Dendritic cell treated with granulocyte-macrophage colony-stimulating factor and Interleukin-4, amounts not matched to agents 40 ng/mL and 50 ng/mL, for 4 days (primary cell): Measurements from ENCODE around the gene ACTR3C.

Experiments used
- H3K27ac Mint-ChIP-seq: one replicate; pipeline ENCODE4 v1.8.0; 2022; ENCODE audit warnings: mild to moderate bottlenecking, mixed read lengths
- H3K27me3 Mint-ChIP-seq: one replicate; pipeline ENCODE4 v1.8.0; 2022; ENCODE audit warnings: mild to moderate bottlenecking, mixed read lengths
- H3K36me3 Mint-ChIP-seq: one replicate; pipeline ENCODE4 v1.8.0; 2022; ENCODE audit warnings: low read depth, mixed read lengths
- H3K4me1 Mint-ChIP-seq: one replicate; pipeline ENCODE4 v1.8.0; 2022; ENCODE audit warnings: low read depth, mixed read lengths
- H3K4me3 Mint-ChIP-seq: one replicate; pipeline ENCODE4 v1.8.0; 2022; ENCODE audit warnings: mild to moderate bottlenecking, moderate library complexity, mixed read lengths
- H3K9me3 Mint-ChIP-seq: one replicate; pipeline ENCODE4 v1.8.0; 2022; ENCODE audit warnings: mixed read lengths
- intact Hi-C: fragments of 100-400 bp; cut with micrococcal nuclease; formaldehyde crosslinking; loops from one replicate; pipeline ENCODE4 v1.15.0; 2022

ACTR3C gene

GRCh38 chr7:150363872-150364271, 40.5 kb upstream of the ACTR3C start:
- Mint-ChIP-seq H3K27ac (peak overlapping the region; percentile 85), H3K4me3 (no peak overlapping the region), H3K4me1 (peaks cover 52% of the 10 kb centered on the region), H3K9me3 (no peaks in the 10 kb centered on the region), H3K27me3 (peaks cover 8% of the 10 kb centered on the region), H3K36me3 (peaks cover 3% of the 10 kb centered on the region)
- intact Hi-C loops, result loop anchor here (2.0 kb wide), 1 partner anchor 17 kb away; no protein-coding TSS in a partner anchor

DNA sequence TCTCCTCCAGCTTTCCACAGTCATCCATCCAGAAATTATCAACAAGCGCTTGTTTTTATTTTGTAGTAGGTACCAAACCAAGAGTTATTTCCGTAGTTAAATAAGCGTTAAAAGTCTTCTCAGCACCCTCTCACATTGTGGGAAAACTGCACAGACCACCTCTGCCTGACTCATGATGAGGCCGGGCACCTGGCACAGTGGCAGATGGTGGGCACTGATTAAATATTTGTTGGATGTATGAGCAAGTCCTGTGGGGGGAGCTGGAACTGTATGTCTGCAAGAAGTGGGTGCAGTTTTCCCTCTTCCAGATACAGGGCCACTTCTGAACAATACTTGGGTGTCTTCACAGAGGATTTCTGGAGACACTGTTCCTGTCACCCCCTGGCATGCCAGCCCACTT, 40.0 kb upstream of the ACTR3C start:
- Mint-ChIP-seq H3K27me3 (peaks cover 8% of the 10 kb centered on the region), H3K4me1 (peaks cover 52% of the 10 kb centered on the region), H3K9me3 (no peaks in the 10 kb centered on the region), H3K27ac (peak overlapping the region; percentile 85), H3K36me3 (no peaks in the 10 kb centered on the region), H3K4me3 (no peak overlapping the region)
- intact Hi-C loops, result no loop called here

DNA sequence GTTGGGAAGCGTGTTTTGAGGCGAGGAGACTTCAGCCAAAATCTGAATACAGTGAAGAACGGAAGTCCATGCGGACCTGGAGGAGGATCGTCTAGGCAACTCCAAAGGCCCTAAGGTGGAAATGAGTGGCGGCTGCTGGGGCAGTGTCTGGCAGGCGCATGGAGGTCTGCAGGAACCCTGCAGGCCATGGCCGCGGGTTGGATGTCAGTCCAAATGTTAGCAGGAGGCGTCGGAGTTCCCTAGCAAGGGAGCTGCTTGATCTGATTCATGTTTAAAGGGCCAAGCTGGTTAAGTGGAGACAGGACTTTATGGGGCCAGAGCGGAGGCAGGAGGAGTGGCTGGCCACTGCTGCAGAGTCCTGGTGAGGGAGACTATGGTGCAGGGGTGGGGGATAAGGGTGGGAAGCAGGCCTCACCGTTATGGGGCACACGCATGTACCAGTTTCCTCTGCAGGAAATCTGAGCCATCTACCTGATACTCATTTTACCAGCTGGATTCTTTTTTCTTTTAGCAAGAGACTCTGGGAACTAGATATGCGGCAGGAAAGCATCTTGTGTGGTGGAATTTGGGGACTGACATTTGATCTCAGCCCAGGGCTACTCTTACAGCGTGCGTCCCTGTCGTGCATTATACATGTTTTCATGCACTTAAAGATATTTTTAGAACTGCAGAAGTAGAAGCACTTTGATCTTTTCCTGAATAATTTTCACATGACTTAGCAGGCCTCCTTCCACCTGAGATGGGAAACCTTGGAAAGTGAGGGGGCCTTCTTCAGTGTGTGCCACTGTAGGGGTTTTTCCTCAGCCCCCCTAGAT, 38.7 kb upstream of the ACTR3C start:
- H3K9me3 Mint-ChIP-seq, result no peaks in the 10 kb centered on the region
- intact Hi-C loops, result no loop called here
- peaks cover 8% of the 10 kb centered on the region for H3K27me3 Mint-ChIP-seq
- peak overlapping the region; percentile 85 for H3K27ac Mint-ChIP-seq
- no peaks in the 10 kb centered on the region for H3K36me3 Mint-ChIP-seq
- H3K4me1 Mint-ChIP-seq, result peaks cover 62% of the 10 kb centered on the region
- H3K4me3 Mint-ChIP-seq, result no peak overlapping the region

DNA sequence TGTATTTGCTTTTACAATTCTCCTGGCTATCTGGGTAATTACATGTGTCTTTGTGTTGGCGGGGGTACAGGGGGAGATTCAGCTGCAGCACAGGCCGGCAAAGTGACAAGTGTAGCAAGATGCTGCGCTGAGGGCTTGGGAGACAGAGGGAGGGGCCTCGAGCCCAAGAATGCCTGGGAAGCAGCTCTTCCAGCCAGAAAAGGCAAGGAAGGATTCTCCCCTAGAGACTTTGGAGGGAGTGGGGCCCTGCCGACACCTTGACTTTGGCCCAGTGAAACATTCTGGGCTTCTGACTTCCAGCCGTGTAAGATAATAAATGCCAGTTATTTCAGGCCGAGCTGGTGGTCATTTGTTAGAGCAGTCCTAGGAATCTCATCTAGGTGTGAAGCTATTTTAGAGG, 38.1 kb upstream of the ACTR3C start:
- Mint-ChIP-seq H3K27me3 (peaks cover 8% of the 10 kb centered on the region), H3K4me3 (no peak overlapping the region), H3K36me3 (no peaks in the 10 kb centered on the region), H3K4me1 (peaks cover 61% of the 10 kb centered on the region), H3K27ac (peak overlapping the region; percentile 14), H3K9me3 (no peaks in the 10 kb centered on the region)
- intact Hi-C loops, result no loop called here

GRCh38 chr7:150360363-150361058, 37.2 kb upstream of the ACTR3C start:
- Mint-ChIP-seq H3K4me3 (no peak overlapping the region), H3K27ac (peak overlapping the region; percentile 64), H3K9me3 (no peaks in the 10 kb centered on the region), H3K4me1 (peaks cover 52% of the 10 kb centered on the region), H3K36me3 (no peaks in the 10 kb centered on the region), H3K27me3 (peaks cover 8% of the 10 kb centered on the region)
- intact Hi-C loops, result no loop called here

DNA sequence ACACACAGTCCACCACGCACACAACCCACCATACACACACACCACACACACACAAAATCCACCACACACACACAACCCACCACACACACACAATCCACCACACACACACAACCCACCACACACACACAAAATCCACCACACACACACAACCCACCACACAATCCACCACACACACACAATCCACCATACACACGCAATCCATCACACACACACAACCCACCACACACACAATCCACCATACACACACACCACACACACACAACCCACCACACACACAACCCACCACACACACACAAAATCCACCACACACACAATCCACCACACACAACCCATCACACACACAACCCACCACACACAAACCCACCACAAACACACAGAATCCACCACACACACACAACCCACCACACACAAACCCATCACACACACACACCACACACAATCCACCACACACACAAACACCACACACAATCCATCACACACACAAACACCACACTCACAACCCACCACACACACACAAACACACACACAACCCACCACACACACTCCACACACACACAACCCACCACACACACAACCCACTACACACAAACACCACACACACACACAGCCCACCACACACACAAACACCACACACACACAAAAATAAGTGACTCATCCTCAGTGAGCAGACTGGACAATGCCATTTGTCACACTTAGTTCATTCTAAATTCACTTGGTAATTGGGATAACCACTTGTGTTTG, 36.4 kb upstream of the ACTR3C start:
- no peak overlapping the region for H3K4me3 Mint-ChIP-seq
- H3K9me3 Mint-ChIP-seq, result no peaks in the 10 kb centered on the region
- H3K4me1 Mint-ChIP-seq, result peaks cover 46% of the 10 kb centered on the region
- intact Hi-C loops, result no loop called here
- H3K27ac Mint-ChIP-seq, result peak overlapping the region; percentile 64
- H3K27me3 Mint-ChIP-seq, result peaks cover 8% of the 10 kb centered on the region
- no peaks in the 10 kb centered on the region for H3K36me3 Mint-ChIP-seq

DNA sequence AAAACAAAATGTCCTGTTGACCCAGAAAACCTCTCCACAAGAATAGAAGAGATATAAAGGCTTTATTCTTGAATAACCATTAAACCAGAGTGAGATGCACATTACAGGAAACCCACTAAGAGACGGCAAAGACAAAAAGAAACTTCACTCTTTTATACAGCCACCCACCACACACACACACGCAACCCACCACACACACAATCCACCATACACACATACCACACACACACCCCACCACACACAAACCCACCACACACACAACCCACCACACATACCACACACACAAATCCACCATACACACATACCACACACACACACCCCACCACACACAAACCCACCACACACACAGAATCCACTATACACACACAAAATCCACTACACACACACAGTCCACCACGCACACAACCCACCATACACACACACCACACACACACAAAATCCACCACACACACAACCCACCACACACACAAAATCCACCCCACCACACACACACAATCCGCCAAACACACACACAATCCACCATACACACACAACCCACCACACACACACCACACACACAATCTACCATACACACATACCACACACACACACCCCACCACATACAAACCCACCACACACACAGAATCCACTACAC, 35.8 kb upstream of the ACTR3C start:
- intact Hi-C loops, result no loop called here
- Mint-ChIP-seq H3K4me1 (peaks cover 44% of the 10 kb centered on the region), H3K27ac (peak overlapping the region; percentile 64), H3K4me3 (no peak overlapping the region), H3K27me3 (peaks cover 8% of the 10 kb centered on the region), H3K9me3 (no peaks in the 10 kb centered on the region), H3K36me3 (no peaks in the 10 kb centered on the region)

GRCh38 chr7:150358433-150358832, 35.1 kb upstream of the ACTR3C start:
- Mint-ChIP-seq H3K9me3 (no peaks in the 10 kb centered on the region), H3K36me3 (no peaks in the 10 kb centered on the region), H3K4me1 (peaks cover 37% of the 10 kb centered on the region), H3K27me3 (peaks cover 8% of the 10 kb centered on the region), H3K27ac (no peak overlapping the region), H3K4me3 (no peak overlapping the region)
- intact Hi-C loops, result no loop called here

GRCh38 chr7:150357771-150358427, 34.6 kb upstream of the ACTR3C start:
- H3K9me3 Mint-ChIP-seq, result no peaks in the 10 kb centered on the region
- H3K27ac Mint-ChIP-seq, result no peak overlapping the region
- peaks cover 8% of the 10 kb centered on the region for H3K27me3 Mint-ChIP-seq
- H3K36me3 Mint-ChIP-seq, result no peaks in the 10 kb centered on the region
- intact Hi-C loops, result loop anchor here (2.0 kb wide), 1 partner anchor 31 kb away; no protein-coding TSS in a partner anchor
- H3K4me1 Mint-ChIP-seq, result peaks cover 32% of the 10 kb centered on the region
- H3K4me3 Mint-ChIP-seq, result no peak overlapping the region

DNA sequence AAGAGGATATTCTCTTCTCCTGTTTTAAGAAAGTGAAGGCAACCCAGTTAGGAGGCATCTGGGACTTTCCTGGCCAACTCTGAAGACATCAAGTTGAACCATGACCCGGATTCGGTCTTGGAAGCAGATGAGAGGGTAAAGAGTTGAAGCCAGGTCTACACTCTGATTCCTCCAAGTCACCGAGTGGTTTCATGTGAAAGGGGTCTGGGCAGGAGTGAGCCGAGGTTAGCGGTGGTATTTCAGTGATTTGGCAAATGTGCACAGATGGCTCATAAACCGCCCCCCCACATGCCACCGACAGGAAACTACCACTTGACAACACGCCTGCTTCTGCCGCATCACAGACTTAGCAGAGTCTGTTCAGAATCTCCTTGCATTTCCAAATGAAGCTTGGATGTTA, 33.9 kb upstream of the ACTR3C start:
- Mint-ChIP-seq H3K36me3 (no peaks in the 10 kb centered on the region), H3K4me3 (no peak overlapping the region), H3K4me1 (peaks cover 25% of the 10 kb centered on the region), H3K9me3 (no peaks in the 10 kb centered on the region), H3K27me3 (peaks cover 7% of the 10 kb centered on the region), H3K27ac (peak overlapping the region; percentile 37)
- intact Hi-C loops, result loop anchor here (2.0 kb wide), 1 partner anchor 32 kb away; no protein-coding TSS in a partner anchor

GRCh38 chr7:150356265-150356897, 33.0 kb upstream of the ACTR3C start:
- Mint-ChIP-seq H3K36me3 (no peaks in the 10 kb centered on the region), H3K27ac (no peak overlapping the region), H3K27me3 (peaks cover 1% of the 10 kb centered on the region), H3K4me1 (peaks cover 20% of the 10 kb centered on the region), H3K9me3 (no peaks in the 10 kb centered on the region), H3K4me3 (no peak overlapping the region)
- intact Hi-C loops, result loop anchor here (1.0 to 2.0 kb wide), 2 partner anchors 32 to 65 kb away; no protein-coding TSS in a partner anchor

DNA sequence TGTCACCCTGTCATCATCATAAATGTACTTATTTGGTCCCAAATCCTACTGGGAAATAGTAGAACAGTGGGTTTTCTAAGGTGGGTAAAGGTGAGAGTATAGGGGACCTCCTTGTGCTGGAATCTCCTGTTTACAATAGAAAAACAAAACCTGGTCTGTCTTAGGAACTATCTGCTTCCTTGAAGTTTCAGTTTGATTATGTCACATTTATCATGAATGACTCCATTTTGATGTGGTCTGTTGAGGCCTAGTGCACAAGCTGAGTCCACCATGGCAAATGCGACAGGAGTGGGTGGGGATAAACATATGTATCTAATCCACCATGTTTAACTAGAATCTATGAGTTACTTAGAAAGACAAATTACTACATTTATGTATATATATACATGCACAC, 32.3 kb upstream of the ACTR3C start:
- Mint-ChIP-seq H3K4me3 (no peak overlapping the region), H3K27ac (no peak overlapping the region), H3K36me3 (no peaks in the 10 kb centered on the region), H3K4me1 (peaks cover 20% of the 10 kb centered on the region), H3K27me3 (peaks cover 1% of the 10 kb centered on the region), H3K9me3 (no peaks in the 10 kb centered on the region)
- intact Hi-C loops, result loop anchor here (1.0 to 2.0 kb wide), 2 partner anchors 33 to 66 kb away; no protein-coding TSS in a partner anchor
